Measurements from ENCODE around the gene ENOX1. TPM values are rescaled to one million over a fixed set of nuclear protein-coding genes. Genes with fewer than 3 reads are reported as not detected.

The ENOX1 gene
- polyA plus RNA-seq, 6 donors from 2014 or later: not detected

DNA sequence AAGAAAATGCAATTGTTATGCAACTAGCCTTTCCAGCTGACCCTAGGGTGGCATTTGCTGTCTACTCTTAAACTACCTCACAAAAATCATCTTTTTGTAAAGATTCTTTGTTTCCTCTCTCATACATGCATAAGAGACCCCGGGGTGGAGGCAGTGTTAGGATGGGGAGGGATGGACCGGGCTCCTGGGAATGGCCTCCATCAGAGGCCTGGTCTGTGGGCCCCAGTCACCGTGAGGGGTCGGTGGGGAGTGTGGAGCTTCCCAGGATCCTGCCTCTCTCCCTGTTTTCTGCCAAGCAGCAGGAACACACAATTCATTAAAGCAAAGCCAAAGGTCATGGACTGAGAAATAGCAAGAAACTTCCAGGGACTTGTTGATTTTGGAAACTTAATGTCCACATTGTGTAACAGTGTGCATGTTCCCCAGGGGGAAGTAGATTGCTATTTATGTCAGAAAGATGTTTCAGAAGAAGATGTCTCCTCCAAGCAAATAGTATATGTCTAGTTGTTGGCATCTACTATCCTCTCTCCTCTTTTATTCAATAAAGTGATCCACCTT lies 241.4 kb downstream of the ENOX1 start:
- ATAC-seq (ENCODE audit: low read depth in 2 of 2): no peak
- Mint-ChIP-seq H3K4me1 (no peaks in the 10 kb centered on the region), H3K27ac (no peak overlapping the region), H3K9me3 (no peaks in the 10 kb centered on the region), H3K36me3 (no peaks in the 10 kb centered on the region), H3K4me3 (no peak overlapping the region), H3K27me3 (no peaks in the 10 kb centered on the region)
- DNase-seq: no peak

DNA sequence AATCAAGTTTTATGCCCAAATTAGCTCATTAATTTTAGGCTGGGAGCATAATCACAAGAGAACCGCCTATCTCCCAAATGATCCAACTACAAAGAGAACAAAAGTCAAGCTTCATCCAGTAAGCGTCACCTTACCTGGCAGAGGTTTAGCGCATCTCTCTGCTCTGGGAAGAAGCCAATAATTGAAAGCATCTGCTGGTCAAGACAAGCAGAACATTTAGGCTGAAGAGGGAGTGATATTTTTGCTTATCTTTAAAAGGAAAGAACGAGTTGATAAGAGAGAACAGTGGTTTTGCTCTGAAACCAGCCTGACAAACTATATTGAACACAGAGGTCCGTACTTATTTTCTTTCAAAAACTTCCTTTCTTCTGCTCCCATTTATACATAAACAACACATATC lies 242.1 kb downstream of the ENOX1 start:
- no peak overlapping the region for H3K27ac Mint-ChIP-seq
- H3K36me3 Mint-ChIP-seq: no peaks in the 10 kb centered on the region
- DNase-seq (no peak), ATAC-seq (ENCODE audit: low read depth in 2 of 2) (no peak)
- H3K27me3 Mint-ChIP-seq: no peaks in the 10 kb centered on the region
- H3K9me3 Mint-ChIP-seq: no peaks in the 10 kb centered on the region
- no peaks in the 10 kb centered on the region for H3K4me1 Mint-ChIP-seq
- no peak overlapping the region for H3K4me3 Mint-ChIP-seq

DNA sequence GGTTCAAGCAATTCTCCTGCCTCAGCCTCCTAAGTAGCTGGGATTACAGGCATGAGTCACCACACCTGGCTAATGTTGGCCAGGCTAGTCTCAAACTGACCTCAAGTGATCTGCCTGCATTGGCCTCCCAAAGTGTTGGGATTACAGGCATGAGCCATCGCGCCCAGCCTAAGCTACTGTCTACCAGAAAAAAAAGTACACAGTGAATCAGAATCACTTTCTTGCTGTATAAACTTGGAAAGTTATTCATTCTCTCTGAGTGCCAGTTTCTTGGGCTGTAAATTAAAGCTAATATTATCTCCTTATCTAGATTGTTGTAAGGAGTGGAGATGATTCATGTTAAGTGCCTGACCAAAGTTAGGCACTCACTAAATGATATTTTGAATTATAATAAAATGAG lies 242.8 kb downstream of the ENOX1 start:
- Mint-ChIP-seq H3K4me3 (no peak overlapping the region), H3K4me1 (no peaks in the 10 kb centered on the region), H3K36me3 (no peaks in the 10 kb centered on the region), H3K27me3 (no peaks in the 10 kb centered on the region), H3K27ac (no peak overlapping the region), H3K9me3 (peaks cover 0 to 3% (median 2%) of the 10 kb centered on the region in 7 donors)
- ATAC-seq (ENCODE audit: low read depth in 2 of 2) (no peak), DNase-seq (no peak)

DNA sequence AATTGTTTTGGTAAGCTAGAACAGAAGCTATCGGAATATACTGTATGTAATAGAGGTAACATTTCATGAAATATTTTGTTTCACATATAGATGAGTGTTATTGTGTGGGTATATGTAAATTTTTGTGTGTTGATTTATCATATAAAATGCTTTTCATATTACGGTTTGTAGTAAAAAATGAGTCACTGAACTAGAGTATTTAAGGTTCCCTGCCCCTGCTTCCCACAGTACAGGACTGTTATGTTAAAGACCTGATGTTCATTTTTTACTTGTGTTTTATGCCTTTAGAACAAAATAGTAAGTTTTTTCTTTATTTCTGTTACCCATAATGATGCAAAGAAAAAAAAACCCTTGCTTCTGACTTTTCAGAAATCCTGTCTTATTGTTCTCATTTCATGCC lies 243.4 kb downstream of the ENOX1 start:
- DNase-seq (no peak), ATAC-seq (ENCODE audit: low read depth in 2 of 2) (no peak)
- Mint-ChIP-seq H3K36me3 (no peaks in the 10 kb centered on the region), H3K4me3 (no peak overlapping the region), H3K4me1 (no peaks in the 10 kb centered on the region), H3K27ac (peak overlapping the region in 1 of 6 donors; percentile 31), H3K27me3 (no peaks in the 10 kb centered on the region), H3K9me3 (peaks cover 0 to 7% (median 2%) of the 10 kb centered on the region in 7 donors)

DNA sequence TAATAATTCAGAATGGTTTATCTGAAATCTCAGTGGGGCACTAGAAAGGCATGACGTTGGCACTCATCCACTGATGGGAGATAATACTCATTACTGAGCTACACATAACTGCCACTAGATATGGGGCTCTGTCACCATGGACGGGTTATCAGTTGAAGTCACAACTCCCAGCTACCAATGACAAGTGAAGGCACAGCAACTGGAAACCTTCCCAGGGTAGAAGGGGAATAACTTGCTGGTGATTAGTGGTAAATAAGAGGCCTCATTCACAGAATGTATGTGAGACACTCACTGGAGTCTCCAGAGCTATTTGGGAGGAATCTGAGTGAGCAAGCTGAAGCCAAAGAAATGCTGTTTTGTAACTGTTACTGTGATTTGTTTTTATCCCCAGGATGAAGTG lies 249.6 kb downstream of the ENOX1 start:
- H3K4me3 Mint-ChIP-seq: no peak overlapping the region
- H3K27me3 Mint-ChIP-seq: no peaks in the 10 kb centered on the region
- DNase-seq (no peak), ATAC-seq (ENCODE audit: low read depth in 2 of 2) (no peak)
- peaks cover 0 to 7% (median 2%) of the 10 kb centered on the region in 7 donors for H3K9me3 Mint-ChIP-seq
- H3K27ac Mint-ChIP-seq: no peak overlapping the region
- no peaks in the 10 kb centered on the region for H3K4me1 Mint-ChIP-seq
- H3K36me3 Mint-ChIP-seq: no peaks in the 10 kb centered on the region

DNA sequence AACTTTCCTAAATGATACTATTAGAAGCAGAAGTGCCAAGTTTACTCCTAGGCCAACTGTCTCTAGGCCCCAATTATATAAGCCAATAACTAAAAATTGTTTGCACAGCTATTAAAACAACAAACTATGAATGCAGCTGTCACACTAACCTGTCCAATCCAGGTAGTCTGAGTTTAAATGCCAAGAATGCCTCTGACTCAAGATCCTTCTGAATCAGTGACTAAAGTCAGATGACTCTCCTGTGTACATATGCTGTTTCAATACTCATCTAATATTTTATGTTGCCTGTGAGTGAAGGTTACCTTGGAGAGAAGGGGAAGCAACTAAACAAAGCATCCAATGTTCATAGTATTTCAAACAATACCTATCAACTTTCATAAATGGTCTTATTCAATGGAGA lies 257.0 kb downstream of the ENOX1 start:
- H3K27ac Mint-ChIP-seq: no peak overlapping the region
- H3K27me3 Mint-ChIP-seq: peaks cover 0 to 3% (median 0%) of the 10 kb centered on the region in 3 donors
- H3K9me3 Mint-ChIP-seq: no peaks in the 10 kb centered on the region
- H3K36me3 Mint-ChIP-seq: no peaks in the 10 kb centered on the region
- ATAC-seq (ENCODE audit: low read depth in 2 of 2) (no peak), DNase-seq (no peak)
- H3K4me3 Mint-ChIP-seq: no peak overlapping the region
- H3K4me1 Mint-ChIP-seq: no peaks in the 10 kb centered on the region

DNA sequence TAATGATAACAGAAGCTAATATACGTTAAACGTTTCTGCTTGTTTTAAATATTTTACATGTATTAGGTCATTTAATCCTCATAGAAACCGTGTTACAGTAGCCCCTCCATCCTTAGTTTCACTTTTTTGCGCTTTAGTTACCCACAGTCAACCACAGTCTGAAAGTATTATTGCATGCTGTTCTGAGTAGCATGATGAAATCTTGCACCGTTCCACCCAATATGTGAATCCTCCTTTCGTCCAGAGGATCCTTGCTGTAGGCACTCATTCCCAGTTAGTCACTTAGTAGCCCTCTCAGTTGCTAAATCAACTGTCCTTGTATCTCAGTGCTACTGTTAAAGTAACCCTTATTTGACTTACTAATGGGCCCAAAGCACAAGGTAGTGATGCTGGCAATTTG lies 257.8 kb downstream of the ENOX1 start:
- DNase-seq (no peak), ATAC-seq (ENCODE audit: low read depth in 2 of 2) (no peak)
- Mint-ChIP-seq H3K27ac (no peak overlapping the region), H3K4me3 (no peak overlapping the region), H3K36me3 (no peaks in the 10 kb centered on the region), H3K4me1 (no peaks in the 10 kb centered on the region), H3K27me3 (peaks cover 0 to 11% (median 0%) of the 10 kb centered on the region in 3 donors), H3K9me3 (peaks cover 0 to 4% (median 0%) of the 10 kb centered on the region in 7 donors)

DNA sequence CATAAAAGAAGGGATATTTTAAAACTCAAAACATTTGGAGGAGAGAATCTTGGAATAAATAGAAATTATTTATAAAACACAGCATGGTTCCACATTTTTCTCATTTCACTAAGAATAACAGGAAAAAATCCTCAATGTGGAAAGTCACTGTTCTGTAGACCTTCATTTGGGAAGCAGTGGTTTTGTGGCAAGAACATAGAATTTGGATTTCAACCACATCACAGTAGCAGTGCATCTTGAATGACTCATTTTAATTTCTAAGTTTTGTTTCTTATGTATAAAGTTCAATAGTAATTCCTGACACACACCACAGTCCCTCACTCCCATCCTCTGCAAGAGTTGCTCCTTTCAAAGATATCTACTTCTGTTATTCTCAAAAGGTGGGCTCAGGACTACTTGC lies 264.0 kb downstream of the ENOX1 start:
- Mint-ChIP-seq H3K27ac (no peak overlapping the region), H3K9me3 (peaks cover 0 to 4% (median 0%) of the 10 kb centered on the region in 7 donors), H3K4me3 (no peak overlapping the region), H3K4me1 (no peaks in the 10 kb centered on the region), H3K27me3 (peaks cover 0 to 12% (median 0%) of the 10 kb centered on the region in 3 donors), H3K36me3 (no peaks in the 10 kb centered on the region)
- DNase-seq (no peak), ATAC-seq (ENCODE audit: low read depth in 2 of 2) (no peak)

DNA sequence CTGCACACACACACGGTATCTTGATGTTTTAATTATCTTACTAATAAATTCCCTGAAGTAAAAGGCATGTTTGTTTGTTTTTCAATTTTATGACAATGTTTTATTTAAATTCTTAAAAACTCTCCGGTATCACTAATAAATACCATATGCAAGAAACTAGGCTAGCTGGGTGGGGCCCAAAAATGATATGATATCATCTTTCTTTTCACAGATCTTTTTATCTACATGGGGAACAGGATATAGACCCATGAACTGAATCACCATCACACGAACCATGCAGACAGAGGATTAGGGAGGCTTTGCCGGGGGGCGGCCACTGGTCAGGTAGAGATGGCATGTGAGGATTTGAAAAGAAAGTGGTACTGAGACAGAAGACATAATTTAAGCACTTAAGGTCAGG lies 266.4 kb downstream of the ENOX1 start:
- Mint-ChIP-seq H3K27me3 (peaks cover 0 to 12% (median 0%) of the 10 kb centered on the region in 3 donors), H3K36me3 (no peaks in the 10 kb centered on the region), H3K4me1 (no peaks in the 10 kb centered on the region), H3K9me3 (peaks cover 0 to 4% (median 0%) of the 10 kb centered on the region in 7 donors), H3K27ac (no peak overlapping the region), H3K4me3 (no peak overlapping the region)
- DNase-seq: no peak
- no peak for ATAC-seq (ENCODE audit: low read depth in 2 of 2)

DNA sequence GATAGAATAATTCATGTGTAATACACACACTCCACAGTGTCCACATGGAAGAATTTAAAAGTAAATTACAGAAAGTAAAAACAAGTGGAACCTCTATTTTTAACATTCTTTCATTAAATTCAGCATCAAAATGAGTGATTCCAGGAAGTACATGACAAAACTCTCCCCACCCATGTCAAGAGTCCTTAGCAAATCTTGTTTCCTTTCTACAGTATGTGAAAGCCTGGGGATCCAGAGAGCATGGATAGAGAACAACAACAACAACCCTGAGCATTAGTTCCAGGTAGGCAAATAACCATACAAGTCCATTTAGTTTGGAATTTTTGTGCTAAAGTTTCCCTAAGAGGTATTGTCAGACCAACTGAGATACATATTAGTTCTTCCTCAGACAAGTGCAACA lies 267.9 kb downstream of the ENOX1 start:
- H3K27ac Mint-ChIP-seq: no peak overlapping the region
- no peak overlapping the region for H3K4me3 Mint-ChIP-seq
- no peaks in the 10 kb centered on the region for H3K27me3 Mint-ChIP-seq
- H3K36me3 Mint-ChIP-seq: no peaks in the 10 kb centered on the region
- no peaks in the 10 kb centered on the region for H3K9me3 Mint-ChIP-seq
- no peak for ATAC-seq (ENCODE audit: low read depth in 2 of 2)
- no peaks in the 10 kb centered on the region for H3K4me1 Mint-ChIP-seq
- DNase-seq: no peak

DNA sequence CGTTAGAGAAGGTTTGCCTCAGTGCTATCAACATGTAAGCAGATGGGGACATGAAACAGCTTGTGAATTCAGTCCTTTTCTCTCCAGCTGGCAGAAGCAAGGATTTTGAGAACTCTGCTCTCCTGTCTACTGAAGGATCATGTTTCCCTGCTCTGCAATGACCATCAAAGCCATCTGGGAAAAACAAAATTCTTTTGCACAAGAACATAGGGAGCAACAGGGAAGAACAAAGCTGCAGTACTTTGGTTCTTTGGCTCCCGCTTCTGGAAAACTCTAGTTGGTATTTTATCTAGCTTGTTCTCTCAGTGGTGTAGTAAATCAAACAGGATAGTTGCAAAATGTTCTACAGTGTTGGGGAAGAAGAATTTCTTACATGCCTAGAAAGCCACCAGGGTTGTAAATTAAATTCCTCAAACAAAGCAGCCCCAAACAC lies 270.4 kb downstream of the ENOX1 start:
- DNase-seq (no peak), ATAC-seq (ENCODE audit: low read depth in 2 of 2) (no peak)
- Mint-ChIP-seq H3K4me3 (no peak overlapping the region), H3K27me3 (no peaks in the 10 kb centered on the region), H3K36me3 (no peaks in the 10 kb centered on the region), H3K4me1 (no peaks in the 10 kb centered on the region), H3K27ac (no peak overlapping the region), H3K9me3 (no peaks in the 10 kb centered on the region)

DNA sequence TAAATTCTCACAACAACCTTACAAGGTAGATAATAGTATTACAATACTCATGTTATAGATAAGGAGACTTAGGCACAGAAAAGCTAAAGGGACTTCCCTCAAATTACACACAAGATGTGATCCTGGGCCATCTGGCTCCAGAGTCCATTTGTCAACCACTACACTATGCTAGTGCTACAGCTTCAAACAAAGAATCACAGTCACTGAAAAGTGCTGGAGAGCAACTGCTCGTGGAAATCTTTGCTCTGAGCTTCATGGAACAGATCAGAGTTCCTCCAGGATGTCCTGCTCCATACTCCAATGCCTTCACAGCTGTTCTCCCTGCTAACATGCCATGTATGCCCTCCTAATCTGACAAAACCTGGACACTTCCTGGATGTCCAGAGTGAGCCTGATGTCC lies 271.2 kb downstream of the ENOX1 start:
- Mint-ChIP-seq H3K36me3 (no peaks in the 10 kb centered on the region), H3K27me3 (no peaks in the 10 kb centered on the region), H3K4me3 (no peak overlapping the region), H3K9me3 (no peaks in the 10 kb centered on the region), H3K27ac (no peak overlapping the region), H3K4me1 (no peaks in the 10 kb centered on the region)
- DNase-seq: no peak
- ATAC-seq (ENCODE audit: low read depth in 2 of 2): no peak

DNA sequence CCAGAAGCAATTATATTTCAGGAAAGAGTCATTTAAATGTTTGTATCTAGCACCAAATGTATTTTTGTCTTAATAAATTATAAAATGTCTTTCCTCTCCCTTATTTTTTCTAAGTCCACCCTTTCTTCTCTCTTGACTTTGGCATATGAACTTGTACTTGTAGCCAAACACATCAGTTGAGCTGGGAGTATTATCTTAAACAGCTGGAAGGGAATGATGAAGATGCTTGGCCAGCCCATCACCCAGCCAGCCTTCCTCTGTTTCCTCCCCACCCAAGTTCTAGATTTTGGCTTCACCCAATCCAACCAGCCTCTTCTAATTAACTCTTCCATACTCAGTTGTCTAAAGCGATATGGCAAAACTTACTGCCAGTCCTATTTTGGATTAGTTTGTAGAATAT lies 272.5 kb downstream of the ENOX1 start:
- H3K9me3 Mint-ChIP-seq: no peaks in the 10 kb centered on the region

DNA sequence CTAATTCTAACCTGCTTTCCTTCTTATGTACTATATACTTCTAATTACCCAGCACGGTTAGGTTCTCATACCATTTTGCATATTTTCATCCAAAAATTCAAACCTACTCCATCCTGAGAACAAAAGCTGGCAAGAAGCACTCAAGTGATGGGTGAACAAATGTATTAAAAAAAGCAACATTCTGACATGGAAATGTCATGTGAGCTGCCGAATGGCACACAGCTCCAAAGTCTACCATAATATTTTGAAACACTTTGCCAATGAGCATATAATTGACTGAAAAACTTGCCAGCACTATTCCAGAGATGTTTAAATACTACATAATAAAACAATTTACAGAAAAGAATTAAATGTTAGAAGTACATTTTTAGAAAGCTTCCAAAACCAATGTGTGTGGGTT lies 274.6 kb downstream of the ENOX1 start:
- H3K27ac Mint-ChIP-seq: no peak overlapping the region
- no peaks in the 10 kb centered on the region for H3K9me3 Mint-ChIP-seq
- no peaks in the 10 kb centered on the region for H3K36me3 Mint-ChIP-seq
- no peak overlapping the region for H3K4me3 Mint-ChIP-seq
- no peaks in the 10 kb centered on the region for H3K27me3 Mint-ChIP-seq
- ATAC-seq (ENCODE audit: low read depth in 2 of 2) (no peak), DNase-seq (no peak)
- H3K4me1 Mint-ChIP-seq: no peaks in the 10 kb centered on the region

More for the DNA sequence above, 272.5 kb downstream of the ENOX1 start:
- no peaks in the 10 kb centered on the region for H3K4me1 Mint-ChIP-seq
- peak overlapping the region in 1 of 6 donors; percentile 89 for H3K27ac Mint-ChIP-seq
- DNase-seq (no peak), ATAC-seq (ENCODE audit: low read depth in 2 of 2) (no peak)
- H3K27me3 Mint-ChIP-seq: no peaks in the 10 kb centered on the region
- H3K36me3 Mint-ChIP-seq: no peaks in the 10 kb centered on the region
- no peak overlapping the region for H3K4me3 Mint-ChIP-seq
